Naive B cell (primary cell): ENCODE measurements around the gene SEMA6A. TPM values are rescaled to one million over a fixed set of nuclear protein-coding genes. Genes with fewer than 3 reads are reported as not detected.

Source experiments
- ATAC-seq, 2 donors: fragments of 150-1000 bp; cut with Tn5 transposase; 2 replicates each; pipeline ENCODE4 v1.10.0; 2021; ENCODE audit warnings: low read depth in 2 of 2, mild to moderate bottlenecking in 2 of 2, moderate library complexity in 2 of 2
- DNase-seq: peaks from one replicate; pipeline ENCODE4 v3.0.0; 2022
- H3K27ac Mint-ChIP-seq, 6 donors: one replicate each; pipeline ENCODE4 v1.8.0; 2020 to 2022; ENCODE audit warnings: mild to moderate bottlenecking in 6 of 6, mixed read lengths in 6 of 6, moderate library complexity in 5 of 6, inconsistent platforms in 2 of 6
- H3K27me3 Mint-ChIP-seq, 3 donors: one replicate each; pipeline ENCODE4 v1.8.0; 2021 to 2022; ENCODE audit warnings: mixed read lengths in 3 of 3, mild to moderate bottlenecking in 1 of 3
- H3K36me3 Mint-ChIP-seq, 2 donors: one replicate each; pipeline ENCODE4 v1.8.0; 2020 to 2022; ENCODE audit warnings: mixed read lengths in 2 of 2, inconsistent platforms in 1 of 2, mild to moderate bottlenecking in 1 of 2
- H3K4me1 Mint-ChIP-seq, 3 donors: one replicate each; pipeline ENCODE4 v1.8.0; 2020 to 2022; ENCODE audit warnings: mixed read lengths in 3 of 3, inconsistent platforms in 1 of 3, mild to moderate bottlenecking in 1 of 3, moderate library complexity in 1 of 3
- H3K4me3 Mint-ChIP-seq, 8 donors: one replicate each; pipeline ENCODE4 v1.8.0; 2020 to 2022; ENCODE audit warnings: mild to moderate bottlenecking in 8 of 8, mixed read lengths in 8 of 8, moderate library complexity in 8 of 8, inconsistent platforms in 2 of 8
- H3K9me3 Mint-ChIP-seq, 7 donors: one replicate each; pipeline ENCODE4 v1.8.0; 2020 to 2022; ENCODE audit warnings: mixed read lengths in 7 of 7, mild to moderate bottlenecking in 5 of 7, inconsistent platforms in 2 of 7, moderate library complexity in 1 of 7
- polyA plus RNA-seq, 6 donors: library from polyadenylated mRNA; unstranded; fragments of 300-500 nt; fragmentation: Illumina TruSeq; gene quantifications; one replicate each; pipeline ENCODE4 v1.2.3, GENCODE V29; 2021; ENCODE audit warnings: low read depth in 6 of 6

The SEMA6A gene
- polyA plus RNA-seq, 6 donors from 2014 or later, result 0.48 to 1.6 (median 1.1) TPM; not detected in 1

DNA sequence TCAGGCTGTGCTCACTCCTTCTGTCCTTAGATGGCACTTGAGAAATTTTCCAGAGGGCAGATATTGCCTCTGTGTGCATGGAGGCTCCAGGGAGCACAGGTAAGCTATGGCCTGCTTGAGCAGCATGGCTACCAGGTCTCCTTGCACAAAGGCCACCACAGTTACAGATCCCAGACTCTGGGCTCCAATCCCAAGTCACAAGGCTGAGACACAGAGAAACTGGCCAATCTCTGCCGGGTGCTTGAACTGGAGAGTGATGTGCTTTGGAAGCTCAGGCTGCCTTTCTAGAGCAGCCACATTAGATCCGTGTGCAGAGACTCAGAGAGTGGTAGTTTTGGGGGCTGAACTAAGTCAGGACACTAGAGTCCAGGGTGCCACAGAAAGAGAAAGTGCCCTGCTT, 145.7 kb downstream of the SEMA6A start:
- peaks cover 19 to 33% of the 10 kb centered on the region in 2 donors for H3K36me3 Mint-ChIP-seq
- H3K4me1 Mint-ChIP-seq, result peaks cover 0 to 7% (median 4%) of the 10 kb centered on the region in 3 donors
- ATAC-seq, result no peak
- H3K27me3 Mint-ChIP-seq, result no peaks in the 10 kb centered on the region
- DNase-seq, result no peak
- H3K4me3 Mint-ChIP-seq, result no peak overlapping the region
- peaks cover 0 to 2% (median 0%) of the 10 kb centered on the region in 7 donors for H3K9me3 Mint-ChIP-seq
- peak overlapping the region in 1 of 6 donors; percentile 18 for H3K27ac Mint-ChIP-seq

- ATAC-seq (no peak), DNase-seq (no peak)
- no peak overlapping the region for H3K27ac Mint-ChIP-seq
- H3K4me3 Mint-ChIP-seq, result no peak overlapping the region
- peaks cover 17 to 29% of the 10 kb centered on the region in 2 donors for H3K36me3 Mint-ChIP-seq
- peaks cover 0 to 7% (median 4%) of the 10 kb centered on the region in 3 donors for H3K4me1 Mint-ChIP-seq
- peaks cover 0 to 2% (median 0%) of the 10 kb centered on the region in 7 donors for H3K9me3 Mint-ChIP-seq
- H3K27me3 Mint-ChIP-seq, result no peaks in the 10 kb centered on the region
Measured at GRCh38 chr5:116428413-116428812, 146.2 kb downstream of the SEMA6A start.

GRCh38 chr5:116424951-116425350, 149.7 kb downstream of the SEMA6A start:
- no peak for ATAC-seq

GRCh38 chr5:116424258-116424615, 150.4 kb downstream of the SEMA6A start:
- DNase-seq (no peak), ATAC-seq (no peak)
- H3K4me3 Mint-ChIP-seq, result no peak overlapping the region
- H3K9me3 Mint-ChIP-seq, result peaks cover 0 to 6% (median 0%) of the 10 kb centered on the region in 7 donors
- H3K27ac Mint-ChIP-seq, result no peak overlapping the region
- no peaks in the 10 kb centered on the region for H3K27me3 Mint-ChIP-seq
- H3K4me1 Mint-ChIP-seq, result peaks cover 0 to 7% (median 4%) of the 10 kb centered on the region in 3 donors
- peaks cover 10 to 36% of the 10 kb centered on the region in 2 donors for H3K36me3 Mint-ChIP-seq

More at GRCh38 chr5:116424951-116425350, 149.7 kb downstream of the SEMA6A start:
- Mint-ChIP-seq H3K27me3 (no peaks in the 10 kb centered on the region), H3K27ac (peak overlapping the region in 1 of 6 donors; percentile 80), H3K36me3 (peaks cover 10 to 30% of the 10 kb centered on the region in 2 donors), H3K4me3 (no peak overlapping the region), H3K9me3 (peaks cover 0 to 6% (median 0%) of the 10 kb centered on the region in 7 donors), H3K4me1 (peaks cover 0 to 7% (median 4%) of the 10 kb centered on the region in 3 donors)
- DNase-seq, result no peak

DNA sequence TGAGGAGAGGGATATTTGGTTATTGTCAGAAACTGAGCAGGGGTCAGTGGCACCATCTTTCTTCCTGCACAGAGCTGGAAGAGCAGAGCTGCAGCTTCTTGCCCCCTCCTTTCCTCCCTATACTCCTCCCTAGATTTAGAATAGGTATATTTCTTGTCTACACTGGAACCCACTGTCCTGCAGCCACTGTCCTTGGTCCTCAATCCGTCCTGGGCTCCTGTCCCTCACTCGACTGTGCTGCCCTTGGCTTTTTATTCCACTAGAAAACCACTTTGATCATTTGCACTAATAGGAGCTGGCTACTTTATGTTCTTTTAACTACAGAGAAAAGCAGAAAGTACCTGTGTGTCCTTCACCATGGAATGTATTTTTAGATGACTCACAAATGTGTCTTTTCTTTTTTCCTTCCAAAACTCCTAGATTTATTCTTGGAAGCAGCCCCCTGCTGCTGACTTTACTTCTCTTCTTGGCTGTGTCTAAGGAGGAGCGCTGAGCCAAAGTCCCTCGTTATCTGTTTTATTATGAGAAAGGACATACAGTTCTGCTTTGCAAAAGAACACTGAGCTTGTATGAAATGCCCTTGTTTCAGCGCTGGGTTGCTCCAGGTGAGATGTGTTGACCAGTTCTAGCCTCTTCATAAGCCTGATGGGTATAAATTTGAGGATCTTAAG, 150.9 kb downstream of the SEMA6A start:
- Mint-ChIP-seq H3K4me3 (no peak overlapping the region), H3K27me3 (no peaks in the 10 kb centered on the region), H3K36me3 (peaks cover 10 to 41% of the 10 kb centered on the region in 2 donors), H3K4me1 (peaks cover 0 to 7% (median 4%) of the 10 kb centered on the region in 3 donors), H3K27ac (no peak overlapping the region), H3K9me3 (peaks cover 0 to 6% (median 0%) of the 10 kb centered on the region in 7 donors)
- ATAC-seq, result no peak
- no peak for DNase-seq

DNA sequence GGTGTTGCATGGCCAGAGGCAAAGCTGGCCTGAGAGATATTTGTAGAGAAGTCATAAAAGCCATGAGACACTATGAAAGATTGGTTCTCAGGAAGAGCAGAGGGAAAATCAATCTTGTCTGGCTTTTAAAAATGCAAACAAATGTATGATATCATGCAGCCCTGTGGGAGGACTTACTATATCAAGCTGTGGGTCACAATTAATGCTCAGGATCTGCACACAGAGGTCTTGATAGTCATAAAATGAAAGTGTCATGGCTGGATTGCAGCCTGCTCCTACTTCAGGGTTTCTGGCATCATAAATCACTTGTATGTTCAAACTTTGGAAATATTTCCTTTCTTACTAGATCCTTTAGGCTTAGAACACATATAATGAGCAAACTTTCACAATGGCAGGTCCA, 151.5 kb downstream of the SEMA6A start:
- DNase-seq (no peak), ATAC-seq (no peak)
- H3K9me3 Mint-ChIP-seq, result peaks cover 0 to 6% (median 0%) of the 10 kb centered on the region in 7 donors
- H3K4me3 Mint-ChIP-seq, result no peak overlapping the region
- H3K27ac Mint-ChIP-seq, result no peak overlapping the region
- no peaks in the 10 kb centered on the region for H3K27me3 Mint-ChIP-seq
- H3K4me1 Mint-ChIP-seq, result peaks cover 0 to 7% (median 4%) of the 10 kb centered on the region in 3 donors
- H3K36me3 Mint-ChIP-seq, result peaks cover 10 to 43% of the 10 kb centered on the region in 2 donors

GRCh38 chr5:116421080-116421629, 153.5 kb downstream of the SEMA6A start:
- no peak overlapping the region for H3K4me3 Mint-ChIP-seq
- peaks cover 18 to 49% of the 10 kb centered on the region in 2 donors for H3K36me3 Mint-ChIP-seq

GRCh38 chr5:116420540-116420939, 154.1 kb downstream of the SEMA6A start:
- Mint-ChIP-seq H3K27me3 (no peaks in the 10 kb centered on the region), H3K27ac (no peak overlapping the region), H3K4me3 (no peak overlapping the region), H3K36me3 (peaks cover 20 to 49% of the 10 kb centered on the region in 2 donors), H3K9me3 (peaks cover 0 to 6% (median 0%) of the 10 kb centered on the region in 7 donors), H3K4me1 (peaks cover 0 to 7% (median 4%) of the 10 kb centered on the region in 3 donors)
- DNase-seq (no peak), ATAC-seq (no peak)

More at GRCh38 chr5:116421080-116421629, 153.5 kb downstream of the SEMA6A start:
- Mint-ChIP-seq H3K27ac (no peak overlapping the region), H3K27me3 (no peaks in the 10 kb centered on the region), H3K9me3 (peaks cover 0 to 6% (median 0%) of the 10 kb centered on the region in 7 donors), H3K4me1 (peaks cover 0 to 7% (median 4%) of the 10 kb centered on the region in 3 donors)
- DNase-seq (no peak), ATAC-seq (no peak)

- H3K27me3 Mint-ChIP-seq, result no peaks in the 10 kb centered on the region
- no peak overlapping the region for H3K4me3 Mint-ChIP-seq
- ATAC-seq, result no peak
- H3K27ac Mint-ChIP-seq, result no peak overlapping the region
- no peak for DNase-seq
- H3K4me1 Mint-ChIP-seq, result peaks cover 0 to 4% (median 0%) of the 10 kb centered on the region in 3 donors
- peaks cover 17 to 48% of the 10 kb centered on the region in 2 donors for H3K36me3 Mint-ChIP-seq
- peaks cover 0 to 6% (median 0%) of the 10 kb centered on the region in 7 donors for H3K9me3 Mint-ChIP-seq
Measured at GRCh38 chr5:116419258-116419657, 155.4 kb downstream of the SEMA6A start.

DNA sequence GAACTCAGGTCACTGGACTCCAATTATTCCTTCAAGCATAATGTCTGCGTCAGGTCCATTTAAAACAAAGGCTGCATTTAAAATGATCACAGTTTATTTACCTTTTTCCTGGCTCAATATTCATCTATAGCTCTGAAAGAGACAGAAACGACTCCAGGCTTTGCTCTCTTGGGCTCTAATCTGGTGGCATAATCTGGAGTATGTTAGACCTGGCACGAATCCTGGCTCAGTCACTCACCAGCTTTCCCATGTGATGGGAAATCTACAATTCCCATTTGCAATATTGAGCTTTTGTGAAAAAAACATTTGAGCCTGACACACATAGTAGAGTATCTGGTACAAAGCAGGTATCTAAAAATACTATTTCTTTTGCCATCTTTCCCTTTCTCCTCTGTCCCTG, 155.8 kb downstream of the SEMA6A start:
- DNase-seq (no peak), ATAC-seq (no peak)
- H3K9me3 Mint-ChIP-seq, result peaks cover 0 to 6% (median 0%) of the 10 kb centered on the region in 7 donors
- H3K27me3 Mint-ChIP-seq, result no peaks in the 10 kb centered on the region
- H3K4me1 Mint-ChIP-seq, result peaks cover 0 to 4% (median 0%) of the 10 kb centered on the region in 3 donors
- H3K27ac Mint-ChIP-seq, result no peak overlapping the region
- H3K4me3 Mint-ChIP-seq, result no peak overlapping the region
- peaks cover 17 to 43% of the 10 kb centered on the region in 2 donors for H3K36me3 Mint-ChIP-seq

- Mint-ChIP-seq H3K27ac (peak overlapping the region in 2 of 6 donors; percentile 24 to 76), H3K4me3 (no peak overlapping the region), H3K27me3 (no peaks in the 10 kb centered on the region), H3K4me1 (peaks cover 0 to 4% (median 0%) of the 10 kb centered on the region in 3 donors), H3K36me3 (peaks cover 23 to 49% of the 10 kb centered on the region in 2 donors), H3K9me3 (peaks cover 0 to 6% (median 0%) of the 10 kb centered on the region in 7 donors)
- DNase-seq, result no peak
- ATAC-seq, result no peak
Measured at GRCh38 chr5:116418016-116418415, 156.6 kb downstream of the SEMA6A start.

- no peak overlapping the region for H3K4me3 Mint-ChIP-seq
- H3K27ac Mint-ChIP-seq, result no peak overlapping the region
- peaks cover 26 to 40% of the 10 kb centered on the region in 2 donors for H3K36me3 Mint-ChIP-seq
- no peaks in the 10 kb centered on the region for H3K27me3 Mint-ChIP-seq
- H3K4me1 Mint-ChIP-seq, result no peaks in the 10 kb centered on the region
- peaks cover 0 to 1% (median 0%) of the 10 kb centered on the region in 7 donors for H3K9me3 Mint-ChIP-seq
- ATAC-seq (no peak), DNase-seq (no peak)
Measured at GRCh38 chr5:116415989-116416388, 158.6 kb downstream of the SEMA6A start.

DNA sequence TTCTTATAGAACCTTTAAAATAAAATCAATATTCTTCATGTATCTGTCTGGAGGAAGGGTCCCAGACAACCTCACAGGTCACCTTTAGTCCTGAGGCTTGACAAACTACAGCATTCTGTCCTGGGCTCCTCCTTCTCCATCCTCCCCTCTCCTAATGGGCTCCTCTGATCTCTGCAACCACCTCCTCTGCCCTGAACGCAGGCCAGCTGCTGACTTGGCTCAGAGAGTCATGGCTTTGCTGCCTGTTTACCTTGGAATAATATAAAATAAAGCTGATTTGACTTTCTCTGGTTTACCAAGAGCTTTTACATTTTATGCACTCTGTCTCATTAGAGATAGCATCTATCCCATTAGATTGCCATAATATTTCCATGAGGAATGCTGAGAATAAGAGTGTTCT, 159.4 kb downstream of the SEMA6A start:
- ATAC-seq, result no peak
- H3K36me3 Mint-ChIP-seq, result peaks cover 26 to 40% of the 10 kb centered on the region in 2 donors
- H3K9me3 Mint-ChIP-seq, result peaks cover 0 to 1% (median 0%) of the 10 kb centered on the region in 7 donors
- H3K4me1 Mint-ChIP-seq, result no peaks in the 10 kb centered on the region
- no peaks in the 10 kb centered on the region for H3K27me3 Mint-ChIP-seq
- no peak overlapping the region for H3K4me3 Mint-ChIP-seq
- no peak overlapping the region for H3K27ac Mint-ChIP-seq
- no peak for DNase-seq

- no peak for DNase-seq
- Mint-ChIP-seq H3K27ac (peak overlapping the region in 1 of 6 donors; percentile 65), H3K4me1 (no peaks in the 10 kb centered on the region), H3K4me3 (no peak overlapping the region), H3K9me3 (no peaks in the 10 kb centered on the region), H3K27me3 (no peaks in the 10 kb centered on the region), H3K36me3 (peaks cover 27 to 30% of the 10 kb centered on the region in 2 donors)
- ATAC-seq, result no peak
Measured at GRCh38 chr5:116411101-116411571, 163.5 kb downstream of the SEMA6A start.
